HUES64 (cell line): ENCODE measurements around the gene BCORL1.

Experiments used
- H3K27ac ChIP-seq: 2 replicates; pipeline ENCODE4 v1.7.0; 2013; ENCODE audit warnings: low read depth, low read length, inconsistent platforms
- H3K27me3 ChIP-seq: 2 replicates; pipeline ENCODE4 v1.6.1; 2013; ENCODE audit warnings: mild to moderate bottlenecking, low read length; ENCODE audit not compliant: insufficient read depth
- H3K36me3 ChIP-seq: 2 replicates; pipeline ENCODE4 v1.6.1; 2013; ENCODE audit warnings: mild to moderate bottlenecking, low read length; ENCODE audit not compliant: insufficient read depth
- H3K4me1 ChIP-seq: 2 replicates; pipeline ENCODE4 v1.6.1; 2013; ENCODE audit warnings: mild to moderate bottlenecking, low read length, moderate library complexity; ENCODE audit not compliant: insufficient read depth
- H3K4me3 ChIP-seq: 2 replicates; pipeline ENCODE4 v1.5.1; 2013; ENCODE audit warnings: mild to moderate bottlenecking, low read length, moderate library complexity
- H3K9ac ChIP-seq: 2 replicates; pipeline ENCODE4 v1.6.1; 2013; ENCODE audit warnings: mild to moderate bottlenecking, low read depth, low read length
- H3K9me3 ChIP-seq: 2 replicates; pipeline ENCODE4 v1.6.1; 2013; ENCODE audit warnings: low read depth, low read length; ENCODE audit not compliant: insufficient read depth
- WGBS: fragments of 150-250, 120-280 bp; methylation state at CpG from one replicate; pipeline ENCODE4 v1.1.7; 2013; ENCODE audit warnings: missing lambda C conversion rate; 5-methylcytosine and 5-hydroxymethylcytosine counted together

The BCORL1 gene

GRCh38 chrX:130097507-130098209, 115.2 kb downstream of the BCORL1 start:
- H3K36me3 ChIP-seq: no peaks in the 10 kb centered on the region
- H3K27me3 ChIP-seq: no peaks in the 10 kb centered on the region
- H3K4me1 ChIP-seq: no peaks in the 10 kb centered on the region
- no peak overlapping the region for H3K9ac ChIP-seq
- no peak overlapping the region for H3K4me3 ChIP-seq
- WGBS: 57% methylated on average over 13 of the region's 14 CpGs
- H3K9me3 ChIP-seq: no peaks in the 10 kb centered on the region
- H3K27ac ChIP-seq: no peak overlapping the region

- Histone ChIP-seq H3K27me3 (no peaks in the 10 kb centered on the region), H3K4me3 (no peak overlapping the region), H3K9me3 (no peaks in the 10 kb centered on the region), H3K4me1 (no peaks in the 10 kb centered on the region), H3K9ac (no peak overlapping the region), H3K36me3 (no peaks in the 10 kb centered on the region), H3K27ac (no peak overlapping the region)
- 65% methylated on average over 5 of the region's 5 CpGs for WGBS
Observed at GRCh38 chrX:130098210-130098552, 115.7 kb downstream of the BCORL1 start.

DNA sequence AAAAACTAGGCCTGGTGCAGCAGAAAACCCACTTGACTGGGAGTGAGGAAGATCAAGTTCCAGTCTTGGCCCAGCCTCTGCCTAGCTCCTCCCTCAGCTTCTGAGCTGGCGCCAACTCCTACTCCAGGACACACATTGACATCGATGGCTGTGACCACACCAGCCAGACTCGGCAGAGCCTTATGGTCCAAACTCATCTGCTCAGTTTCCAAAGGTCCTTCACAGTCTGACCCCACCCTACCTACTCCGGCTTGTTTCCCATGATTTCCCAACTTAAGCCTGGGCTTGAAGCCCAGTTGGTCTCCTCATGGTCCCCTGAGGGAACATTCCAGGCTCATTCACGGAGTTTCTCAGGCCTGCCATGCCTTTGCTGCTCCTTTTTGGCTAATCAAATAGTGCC, 117.7 kb downstream of the BCORL1 start:
- Histone ChIP-seq H3K4me1 (no peaks in the 10 kb centered on the region), H3K36me3 (no peaks in the 10 kb centered on the region), H3K27ac (no peak overlapping the region), H3K9ac (no peak overlapping the region), H3K27me3 (no peaks in the 10 kb centered on the region), H3K9me3 (no peaks in the 10 kb centered on the region), H3K4me3 (no peak overlapping the region)
- 88% methylated on average over 5 of the region's 5 CpGs for WGBS

DNA sequence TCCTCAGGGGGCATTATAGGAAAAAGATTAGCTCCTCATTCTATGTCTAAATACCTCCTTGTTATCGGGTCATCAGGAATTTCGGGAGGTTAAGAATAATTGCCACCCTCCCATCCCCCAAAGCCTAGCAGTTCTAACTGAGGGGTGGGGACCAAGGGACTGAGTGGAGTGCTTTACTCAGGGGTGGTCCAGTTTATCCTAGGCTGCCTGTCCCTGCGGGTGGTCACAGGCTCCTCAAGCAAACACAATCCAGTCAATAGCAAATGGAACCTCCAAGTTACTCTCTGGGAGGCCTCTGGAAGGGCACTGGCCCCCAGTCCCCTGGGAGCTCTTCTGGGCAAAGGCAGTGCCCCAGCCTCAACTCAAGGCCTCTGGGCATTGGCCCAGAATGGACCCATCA, 121.2 kb downstream of the BCORL1 start:
- H3K4me3 ChIP-seq: no peak overlapping the region
- peaks cover 4% of the 10 kb centered on the region for H3K27me3 ChIP-seq
- H3K36me3 ChIP-seq: no peaks in the 10 kb centered on the region
- no peak overlapping the region for H3K27ac ChIP-seq
- 0% methylated on average over 1 of the region's 3 CpGs for WGBS
- H3K9ac ChIP-seq: no peak overlapping the region
- H3K9me3 ChIP-seq: no peaks in the 10 kb centered on the region
- H3K4me1 ChIP-seq: peaks cover 6% of the 10 kb centered on the region

DNA sequence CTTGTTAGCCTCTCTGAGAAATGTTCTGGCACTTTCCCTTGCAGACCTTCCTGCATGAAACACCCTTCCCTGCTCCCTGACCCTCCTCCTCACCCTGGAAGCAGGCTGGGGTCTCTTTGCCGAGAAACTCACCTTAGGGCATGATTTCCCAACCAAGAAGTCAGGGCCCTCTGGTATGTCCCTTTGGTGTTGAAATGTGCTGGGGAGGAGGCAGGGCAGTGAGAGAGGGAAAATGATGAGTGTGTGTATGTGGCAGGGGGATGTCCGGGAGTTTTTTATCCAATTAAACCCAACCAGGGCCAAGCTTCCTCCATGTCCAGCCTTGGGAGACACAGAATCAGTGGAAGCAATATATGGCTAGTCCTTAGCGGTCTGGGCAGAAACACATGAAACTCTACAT, 122.8 kb downstream of the BCORL1 start:
- Histone ChIP-seq H3K4me3 (no peak overlapping the region), H3K27ac (no peak overlapping the region), H3K27me3 (peaks cover 21% of the 10 kb centered on the region), H3K36me3 (no peaks in the 10 kb centered on the region), H3K9me3 (no peaks in the 10 kb centered on the region), H3K4me1 (peaks cover 12% of the 10 kb centered on the region), H3K9ac (no peak overlapping the region)
- 62% methylated on average over 1 of the region's 3 CpGs for WGBS

DNA sequence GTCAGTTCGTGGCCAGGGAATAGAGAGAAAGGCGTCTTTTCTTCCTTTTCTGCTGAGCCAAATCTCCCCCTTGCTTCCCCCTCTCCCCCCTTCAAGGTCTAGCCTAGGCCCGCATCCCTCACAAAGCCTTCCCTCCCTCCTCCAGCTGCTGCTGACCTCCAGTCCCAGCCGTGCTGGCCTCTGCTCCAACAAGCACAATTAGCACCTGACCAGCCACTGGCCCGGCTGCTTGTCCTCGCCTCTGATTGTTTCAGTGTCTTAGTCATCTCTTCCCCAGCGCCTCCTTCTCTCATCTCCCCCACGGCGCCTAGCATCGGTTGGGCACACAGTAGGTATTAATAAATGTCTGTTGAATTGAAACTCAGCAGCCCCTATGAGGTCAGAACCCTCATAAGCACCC, 123.6 kb downstream of the BCORL1 start:
- Histone ChIP-seq H3K4me1 (peaks cover 12% of the 10 kb centered on the region), H3K9me3 (no peaks in the 10 kb centered on the region), H3K27me3 (peaks cover 24% of the 10 kb centered on the region), H3K36me3 (no peaks in the 10 kb centered on the region), H3K9ac (no peak overlapping the region), H3K27ac (no peak overlapping the region), H3K4me3 (no peak overlapping the region)
- WGBS: 43% methylated on average over 6 of the region's 10 CpGs
